Lung (tissue), 12 donors: ENCODE measurements around the gene COMT. TPM values are rescaled to one million over a fixed set of nuclear protein-coding genes. Genes with fewer than 3 reads are reported as not detected.

Experiments
- ATAC-seq: fragments of 200-7000 bp; cut with Tn5 transposase; one replicate; pipeline ENCODE4 v1.9.1; 2020; ENCODE audit warnings: moderate number of reproducible peaks; ENCODE audit not compliant: insufficient read depth, low FRiP score
- DNase-seq, 3 donors: peaks; one replicate each; pipeline ENCODE4 v3.0.0-alpha.2; 2013 to 2017
- H3K27ac ChIP-seq, 2 donors: one replicate each; pipeline ENCODE4 v1.5.1; 2013; ENCODE audit warnings: mild to moderate bottlenecking in 2 of 2, moderate library complexity in 2 of 2, control low read depth in 1 of 2, inconsistent platforms in 1 of 2, low read depth in 1 of 2, low read length in 1 of 2
- H3K27me3 ChIP-seq, 3 donors: one replicate each; pipeline ENCODE4 v1.5.1; 2013; ENCODE audit warnings: low read length in 2 of 3; ENCODE audit not compliant: control insufficient read depth in 3 of 3, insufficient read depth in 3 of 3
- H3K36me3 ChIP-seq, 4 donors: one replicate each; pipeline ENCODE4 v1.5.1; 2013; ENCODE audit warnings: low read length in 4 of 4, mild to moderate bottlenecking in 1 of 4, moderate library complexity in 1 of 4; ENCODE audit not compliant: control insufficient read depth in 4 of 4, insufficient read depth in 4 of 4
- H3K4me1 ChIP-seq, 5 donors: one replicate each; pipeline ENCODE4 v1.5.1; 2013; ENCODE audit warnings: low read length in 5 of 5, mild to moderate bottlenecking in 2 of 5, moderate library complexity in 1 of 5; ENCODE audit not compliant: control insufficient read depth in 5 of 5, insufficient read depth in 5 of 5
- H3K4me3 ChIP-seq: one replicate; pipeline ENCODE4 v1.5.1; 2013; ENCODE audit warnings: mild to moderate bottlenecking, control low read depth, moderate library complexity
- H3K9ac ChIP-seq, 2 donors: one replicate each; pipeline ENCODE4 v1.5.1; 2013; ENCODE audit warnings: low read length in 2 of 2, control low read depth in 1 of 2; ENCODE audit not compliant: insufficient read depth in 1 of 2
- H3K9me3 ChIP-seq, 4 donors: one replicate each; pipeline ENCODE4 v1.5.1; 2013; ENCODE audit warnings: low read length in 3 of 4, mild to moderate bottlenecking in 1 of 4, moderate library complexity in 1 of 4; ENCODE audit not compliant: control insufficient read depth in 4 of 4, insufficient read depth in 3 of 4
- CTCF ChIP-seq: IDR thresholded peaks from 2 replicates; pipeline ENCODE4 v1.5.1; 2012; ENCODE audit warnings: mild to moderate bottlenecking; ENCODE audit errors: control extremely low read depth, extremely low read depth
- WGBS, 2 donors: extraction: QIAGEN DNeasy Blood & Tissue Kit; methylation state at CpG; one replicate each; pipeline ENCODE4 v1.1.7; 2013; 5-methylcytosine and 5-hydroxymethylcytosine counted together
- polyA plus RNA-seq, 2 donors: library from polyadenylated mRNA; stranded (reverse); fragments of 200-250 nt; gene quantifications; one replicate each; pipeline ENCODE4 v1.2.1, GENCODE V29; 2013
- total RNA-seq, 2 donors: library from RNA; depleted of rRNA in 1 of 2; stranded (reverse); fragments of >200 nt in 1 of 2; gene quantifications; one replicate each; pipeline ENCODE4 v1.2.1, GENCODE V29; 2014 to 2021
- donor health status: control.
- donor health status: control.
- donor health status: Bipolar disorder and iron deficiency.
- donor health status: healthy.
- donor health status: DM: yes; HTN: yes; CAD: no.

COMT gene
- total and polyA plus RNA-seq, 4 donors, result 147 to 272 (median 208) TPM

GRCh38 chr22:19909350-19910179 is 32.0 kb upstream of the COMT start:
- Histone ChIP-seq H3K9ac (no peak overlapping the region), H3K4me1 (peaks cover 0 to 12% (median 0%) of the 10 kb centered on the region in 5 donors), H3K4me3 (no peak overlapping the region), H3K27me3 (no peaks in the 10 kb centered on the region), H3K9me3 (no peaks in the 10 kb centered on the region), H3K36me3 (peaks cover 7 to 42% (median 13%) of the 10 kb centered on the region in 4 donors), H3K27ac (no peak overlapping the region)
- ATAC-seq, result peak; percentile 77
- peak; percentile 81 to 84 (median 83) for DNase-seq
- 34 to 39% methylated on average over 6 of the region's 6 CpGs for WGBS, 2 donors
- TF ChIP-seq CTCF, result peak; percentile 95

- Histone ChIP-seq H3K4me3 (no peak overlapping the region), H3K27me3 (no peaks in the 10 kb centered on the region), H3K4me1 (peaks cover 0 to 5% (median 0%) of the 10 kb centered on the region in 5 donors), H3K9ac (no peak overlapping the region), H3K9me3 (no peaks in the 10 kb centered on the region), H3K27ac (no peak overlapping the region), H3K36me3 (peaks cover 10 to 46% (median 18%) of the 10 kb centered on the region in 4 donors)
- DNase-seq (no peak), ATAC-seq (no peak)
- WGBS, 2 donors, result 39 to 41% methylated on average over 4 of the region's 4 CpGs
- no peak for TF ChIP-seq CTCF
Observed at GRCh38 chr22:19910180-19910744, 31.3 kb upstream of the COMT start.

DNA sequence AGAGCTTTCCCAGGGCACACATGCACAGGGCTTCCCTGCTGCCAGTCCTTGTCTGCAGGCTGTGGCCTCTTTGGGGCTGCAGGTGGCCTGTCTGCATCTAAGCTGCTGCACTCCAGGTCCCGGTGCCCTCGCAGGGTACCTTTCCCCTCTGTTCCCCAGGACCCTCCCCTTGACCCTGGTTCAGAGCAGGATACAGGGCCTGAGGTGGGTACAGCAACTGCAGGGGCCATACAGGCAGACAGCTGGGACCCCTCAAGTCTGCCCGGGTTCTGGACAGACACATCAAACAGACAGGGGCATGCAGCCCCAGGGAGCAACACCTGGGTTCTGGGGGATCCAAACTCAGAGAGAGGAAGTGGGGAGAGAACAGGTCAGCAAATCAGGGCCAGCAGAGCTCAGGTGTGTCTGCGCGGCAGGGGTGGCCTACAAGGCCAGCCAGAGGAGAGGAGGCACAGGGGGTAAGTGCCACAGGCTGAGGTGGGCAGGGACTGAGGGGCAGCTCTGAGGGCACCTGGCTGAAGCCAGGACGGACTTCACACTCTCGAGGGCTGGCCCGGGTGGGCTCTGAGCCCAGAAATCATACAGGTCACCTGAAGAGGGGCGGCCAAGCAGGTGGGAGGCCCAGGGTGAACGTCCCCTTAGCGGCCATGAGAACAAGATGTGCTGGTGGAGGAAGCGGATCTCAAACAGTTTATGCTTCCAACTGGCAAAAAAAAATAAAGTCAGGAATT is 29.9 kb upstream of the COMT start:
- Histone ChIP-seq H3K9me3 (no peaks in the 10 kb centered on the region), H3K4me1 (no peaks in the 10 kb centered on the region), H3K4me3 (no peak overlapping the region), H3K27ac (no peak overlapping the region), H3K36me3 (peaks cover 13 to 48% (median 19%) of the 10 kb centered on the region in 4 donors), H3K9ac (no peak overlapping the region), H3K27me3 (no peaks in the 10 kb centered on the region)
- no peak for DNase-seq
- no peak for ATAC-seq
- no peak for TF ChIP-seq CTCF
- WGBS, 2 donors, result 88 to 94% methylated on average over 12 of the region's 12 CpGs
